Measurements from ENCODE around the gene FKBP3. TPM values are rescaled to one million over a fixed set of nuclear protein-coding genes. Genes with fewer than 3 reads are reported as not detected.

Gene FKBP3
- total RNA-seq, 1 donor from 2014 or later: 77.0 TPM

GRCh38 chr14:45140661-45141187 is 6.4 kb upstream of the FKBP3 start:
- H3K9me3 ChIP-seq (ENCODE audit: insufficient read depth, low read depth, low read length): no peaks in the 10 kb centered on the region
- TF ChIP-seq, protein P1, sequence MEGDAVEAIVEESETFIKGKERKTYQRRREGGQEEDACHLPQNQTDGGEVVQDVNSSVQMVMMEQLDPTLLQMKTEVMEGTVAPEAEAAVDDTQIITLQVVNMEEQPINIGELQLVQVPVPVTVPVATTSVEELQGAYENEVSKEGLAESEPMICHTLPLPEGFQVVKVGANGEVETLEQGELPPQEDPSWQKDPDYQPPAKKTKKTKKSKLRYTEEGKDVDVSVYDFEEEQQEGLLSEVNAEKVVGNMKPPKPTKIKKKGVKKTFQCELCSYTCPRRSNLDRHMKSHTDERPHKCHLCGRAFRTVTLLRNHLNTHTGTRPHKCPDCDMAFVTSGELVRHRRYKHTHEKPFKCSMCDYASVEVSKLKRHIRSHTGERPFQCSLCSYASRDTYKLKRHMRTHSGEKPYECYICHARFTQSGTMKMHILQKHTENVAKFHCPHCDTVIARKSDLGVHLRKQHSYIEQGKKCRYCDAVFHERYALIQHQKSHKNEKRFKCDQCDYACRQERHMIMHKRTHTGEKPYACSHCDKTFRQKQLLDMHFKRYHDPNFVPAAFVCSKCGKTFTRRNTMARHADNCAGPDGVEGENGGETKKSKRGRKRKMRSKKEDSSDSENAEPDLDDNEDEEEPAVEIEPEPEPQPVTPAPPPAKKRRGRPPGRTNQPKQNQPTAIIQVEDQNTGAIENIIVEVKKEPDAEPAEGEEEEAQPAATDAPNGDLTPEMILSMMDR (IDR thresholded peaks at IDR 0.05; ENCODE audit: insufficient read depth, low read depth, low read length): no peak
- no peak for TF ChIP-seq EZH2 (IDR thresholded peaks at IDR 0.05; ENCODE audit: insufficient read depth, low read length)
- H3K9ac ChIP-seq (ENCODE audit: low read length): no peak overlapping the region
- no peaks in the 10 kb centered on the region for H3K27me3 ChIP-seq (ENCODE audit: insufficient read depth, low read length)
- no peak overlapping the region for H3K4me3 ChIP-seq (ENCODE audit: insufficient read depth, low read depth, low read length)
- peaks cover 53% of the 10 kb centered on the region for H3K79me2 ChIP-seq (ENCODE audit: insufficient read depth, low read length)
- H3K36me3 Mint-ChIP-seq (ENCODE audit: low read depth, unreplicated experiment): peaks cover 7% of the 10 kb centered on the region
- no peak overlapping the region for H3K4me2 ChIP-seq (ENCODE audit: low read length)
- no peaks in the 10 kb centered on the region for H4K20me1 ChIP-seq (ENCODE audit: insufficient read depth, low read length)
- H3K27ac ChIP-seq (ENCODE audit: low read depth, low read length): no peak overlapping the region
- H2AFZ ChIP-seq (ENCODE audit: low read depth, low read length): no peak overlapping the region
- peaks cover 8% of the 10 kb centered on the region for H3K4me1 Mint-ChIP-seq (ENCODE audit: low read depth, unreplicated experiment)
- no peak for FAIRE-seq
- no peaks in the 10 kb centered on the region for H3K27me3 Mint-ChIP-seq (ENCODE audit: low read depth, unreplicated experiment)
- H3K36me3 ChIP-seq (ENCODE audit: insufficient read depth, low read length): no peaks in the 10 kb centered on the region
- peaks cover 16% of the 10 kb centered on the region for H3K4me1 ChIP-seq (ENCODE audit: insufficient read depth, low read length)
- no peak overlapping the region for H3K27ac Mint-ChIP-seq (ENCODE audit: unreplicated experiment)
- no peak for DNase-seq (ENCODE audit: low read depth)
- no peaks in the 10 kb centered on the region for H3K9me3 Mint-ChIP-seq (ENCODE audit: unreplicated experiment)
- H3K4me3 Mint-ChIP-seq (ENCODE audit: unreplicated experiment): no peak overlapping the region

DNA sequence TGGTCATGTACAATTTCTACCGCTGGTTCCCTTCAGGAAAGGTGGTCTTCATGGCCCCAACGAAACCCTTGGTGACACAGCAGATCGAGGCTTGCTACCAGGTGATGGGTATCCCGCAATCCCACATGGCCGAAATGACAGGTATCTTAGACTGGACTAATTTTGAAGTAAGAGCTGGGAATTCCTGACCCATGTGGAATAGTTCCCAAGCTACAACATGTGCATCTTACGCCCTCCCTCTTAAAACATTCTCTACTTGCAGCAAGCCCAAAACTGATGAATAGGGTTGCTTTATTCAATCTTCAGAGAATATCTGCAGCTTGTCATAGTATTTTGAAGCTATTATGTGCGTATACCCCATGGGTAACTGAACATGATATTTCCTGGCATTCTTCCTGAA is 2.1 kb upstream of the FKBP3 start:
- peak overlapping the region; percentile 74 for H3K27ac ChIP-seq (ENCODE audit: low read depth, low read length)
- H3K36me3 ChIP-seq (ENCODE audit: insufficient read depth, low read length): no peaks in the 10 kb centered on the region
- no peaks in the 10 kb centered on the region for H3K9me3 Mint-ChIP-seq (ENCODE audit: unreplicated experiment)
- peak overlapping the region; percentile 85 for H3K4me2 ChIP-seq (ENCODE audit: low read length)
- H3K27me3 Mint-ChIP-seq (ENCODE audit: low read depth, unreplicated experiment): no peaks in the 10 kb centered on the region
- H3K36me3 Mint-ChIP-seq (ENCODE audit: low read depth, unreplicated experiment): no peaks in the 10 kb centered on the region
- peak overlapping the region; percentile 90 for H2AFZ ChIP-seq (ENCODE audit: low read depth, low read length)
- no peak for FAIRE-seq
- H4K20me1 ChIP-seq (ENCODE audit: insufficient read depth, low read length): no peaks in the 10 kb centered on the region
- DNase-seq (ENCODE audit: low read depth): no peak
- peak overlapping the region; percentile 99 for H3K4me3 ChIP-seq (ENCODE audit: insufficient read depth, low read depth, low read length)
- peaks cover 75% of the 10 kb centered on the region for H3K79me2 ChIP-seq (ENCODE audit: insufficient read depth, low read length)
- peak overlapping the region; percentile 98 for H3K4me3 Mint-ChIP-seq (ENCODE audit: unreplicated experiment)
- no peaks in the 10 kb centered on the region for H3K27me3 ChIP-seq (ENCODE audit: insufficient read depth, low read length)
- H3K4me1 Mint-ChIP-seq (ENCODE audit: low read depth, unreplicated experiment): peaks cover 13% of the 10 kb centered on the region
- peak overlapping the region; percentile 92 for H3K27ac Mint-ChIP-seq (ENCODE audit: unreplicated experiment)
- peak overlapping the region; percentile 94 for H3K9ac ChIP-seq (ENCODE audit: low read length)
- H3K4me1 ChIP-seq (ENCODE audit: insufficient read depth, low read length): peaks cover 16% of the 10 kb centered on the region
- no peaks in the 10 kb centered on the region for H3K9me3 ChIP-seq (ENCODE audit: insufficient read depth, low read depth, low read length)
- TF ChIP-seq, protein P1 (IDR thresholded peaks at IDR 0.05; ENCODE audit: insufficient read depth, low read depth, low read length): no peak
- TF ChIP-seq EZH2 (IDR thresholded peaks at IDR 0.05; ENCODE audit: insufficient read depth, low read length): no peak

GRCh38 chr14:45135659-45136395 is 1.5 kb upstream of the FKBP3 start, which contains the start of gene FANCM:
Gene FANCM, plus strand, starts transcription at chr14:45135930. Its CDS starts 102 bp downstream, at chr14:45136032.
- Mint-ChIP-seq H3K9me3 (ENCODE audit: unreplicated experiment) (no peaks in the 10 kb centered on the region), H3K4me1 (ENCODE audit: low read depth, unreplicated experiment) (peaks cover 16% of the 10 kb centered on the region), H3K4me3 (ENCODE audit: unreplicated experiment) (peak within 1 kb of the TSS; percentile 98), H3K27ac (ENCODE audit: unreplicated experiment) (peak within 1 kb of the TSS; percentile 92), H3K36me3 (ENCODE audit: low read depth, unreplicated experiment) (no peaks in the 10 kb centered on the region), H3K27me3 (ENCODE audit: low read depth, unreplicated experiment) (no peaks in the 10 kb centered on the region)
- peaks cover 80% of the 10 kb centered on the region for H3K79me2 ChIP-seq (ENCODE audit: insufficient read depth, low read length)
- H3K36me3 ChIP-seq (ENCODE audit: insufficient read depth, low read length): no peaks in the 10 kb centered on the region
- peak within 1 kb of the TSS; percentile 74 for H3K27ac ChIP-seq (ENCODE audit: low read depth, low read length)
- no peaks in the 10 kb centered on the region for H3K27me3 ChIP-seq (ENCODE audit: insufficient read depth, low read length)
- peak within 1 kb of the TSS; percentile 99 for H3K4me3 ChIP-seq (ENCODE audit: insufficient read depth, low read depth, low read length)
- peak; percentile 96 for DNase-seq (ENCODE audit: low read depth)
- peak; percentile 32 for FAIRE-seq
- no peaks in the 10 kb centered on the region for H4K20me1 ChIP-seq (ENCODE audit: insufficient read depth, low read length)
- peaks cover 16% of the 10 kb centered on the region for H3K4me1 ChIP-seq (ENCODE audit: insufficient read depth, low read length)
- no peaks in the 10 kb centered on the region for H3K9me3 ChIP-seq (ENCODE audit: insufficient read depth, low read depth, low read length)
- peak within 1 kb of the TSS; percentile 90 for H2AFZ ChIP-seq (ENCODE audit: low read depth, low read length)
- no peak for TF ChIP-seq EZH2 (IDR thresholded peaks at IDR 0.05; ENCODE audit: insufficient read depth, low read length)
- TF ChIP-seq, protein P1 (IDR thresholded peaks at IDR 0.05; ENCODE audit: insufficient read depth, low read depth, low read length): no peak
- H3K4me2 ChIP-seq (ENCODE audit: low read length): peak within 1 kb of the TSS; percentile 85
- H3K9ac ChIP-seq (ENCODE audit: low read length): peak within 1 kb of the TSS; percentile 94

Measured in astrocyte (in vitro differentiated cells and primary cell).